ENCODE results near the gene SEMA6D. TPM values are rescaled to one million over a fixed set of nuclear protein-coding genes. Genes with fewer than 3 reads are reported as not detected.

The SEMA6D gene
- polyA plus RNA-seq, 1 donor (not counting 4 experiments of a cell fraction or from before 2014, with no cell fraction given), result 0.67 TPM

DNA sequence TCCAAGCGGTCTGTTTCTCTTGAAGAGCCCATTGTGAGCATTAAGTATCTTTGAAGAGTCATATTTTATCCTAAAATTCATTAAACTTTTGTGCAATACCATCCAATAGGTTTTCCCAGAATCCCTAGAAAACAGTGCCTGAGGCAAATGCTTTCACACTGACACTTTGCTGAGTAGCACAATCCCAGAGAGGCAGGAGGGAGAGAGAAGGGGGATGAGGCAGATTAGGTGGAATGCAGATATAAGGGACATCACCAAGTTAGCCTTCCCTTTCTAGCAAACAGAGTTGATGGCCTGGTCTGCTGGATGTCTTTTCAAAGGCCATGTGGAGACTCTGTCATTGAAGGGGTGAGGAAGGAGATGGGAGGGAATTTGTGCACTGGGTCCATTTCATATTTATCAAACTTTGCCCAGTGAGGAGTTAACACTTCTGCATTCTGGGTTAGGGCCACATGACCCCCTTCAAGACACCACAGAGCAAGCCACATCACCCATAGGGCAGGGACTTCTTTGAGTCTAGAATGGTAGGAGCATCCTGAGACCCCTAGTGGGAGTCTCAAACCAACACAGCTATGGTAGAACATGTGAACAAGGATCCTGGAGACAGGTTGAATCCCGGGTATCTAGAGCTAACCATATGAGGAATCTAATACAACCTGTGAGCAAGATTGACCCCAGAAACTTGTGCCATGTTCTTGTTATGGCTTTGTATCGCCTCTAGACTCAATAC is 32.0 kb upstream of the SEMA6D start:
- H3K36me3 ChIP-seq (ENCODE audit: control insufficient read depth in 2 of 2, extremely low read depth in 1 of 2, insufficient read depth in 2 of 2, low read length in 2 of 2), result no peaks in the 10 kb centered on the region
- no peaks in the 10 kb centered on the region for H3K27me3 ChIP-seq (ENCODE audit: control insufficient read depth, extremely low read depth, insufficient read depth, low read length)
- H3K9ac ChIP-seq (ENCODE audit: control insufficient read depth, extremely low read depth, insufficient read depth, low read length), result no peak overlapping the region
- no peak for TF ChIP-seq EZH2 (IDR thresholded peaks at IDR 0.05; ENCODE audit: low read length)
- TF ChIP-seq, protein P1, sequence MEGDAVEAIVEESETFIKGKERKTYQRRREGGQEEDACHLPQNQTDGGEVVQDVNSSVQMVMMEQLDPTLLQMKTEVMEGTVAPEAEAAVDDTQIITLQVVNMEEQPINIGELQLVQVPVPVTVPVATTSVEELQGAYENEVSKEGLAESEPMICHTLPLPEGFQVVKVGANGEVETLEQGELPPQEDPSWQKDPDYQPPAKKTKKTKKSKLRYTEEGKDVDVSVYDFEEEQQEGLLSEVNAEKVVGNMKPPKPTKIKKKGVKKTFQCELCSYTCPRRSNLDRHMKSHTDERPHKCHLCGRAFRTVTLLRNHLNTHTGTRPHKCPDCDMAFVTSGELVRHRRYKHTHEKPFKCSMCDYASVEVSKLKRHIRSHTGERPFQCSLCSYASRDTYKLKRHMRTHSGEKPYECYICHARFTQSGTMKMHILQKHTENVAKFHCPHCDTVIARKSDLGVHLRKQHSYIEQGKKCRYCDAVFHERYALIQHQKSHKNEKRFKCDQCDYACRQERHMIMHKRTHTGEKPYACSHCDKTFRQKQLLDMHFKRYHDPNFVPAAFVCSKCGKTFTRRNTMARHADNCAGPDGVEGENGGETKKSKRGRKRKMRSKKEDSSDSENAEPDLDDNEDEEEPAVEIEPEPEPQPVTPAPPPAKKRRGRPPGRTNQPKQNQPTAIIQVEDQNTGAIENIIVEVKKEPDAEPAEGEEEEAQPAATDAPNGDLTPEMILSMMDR (optimal IDR thresholded peaks at IDR 0.05 in 1 of 3, IDR thresholded peaks at IDR 0.05 in 1 of 3, conservative IDR thresholded peaks at IDR 0.05 in 1 of 3; ENCODE audit: extremely low read depth in 1 of 3, insufficient read depth in 2 of 3, low read length in 3 of 3), result no peak
- no peak overlapping the region for H3K4me2 ChIP-seq (ENCODE audit: control insufficient read depth, extremely low read depth, insufficient read depth, low read depth, low read length)
- H3K79me2 ChIP-seq (ENCODE audit: control insufficient read depth, insufficient read depth, low read length), result no peaks in the 10 kb centered on the region
- H4K20me1 ChIP-seq (ENCODE audit: control insufficient read depth, extremely low read depth, insufficient read depth, low read length), result no peaks in the 10 kb centered on the region
- no peaks in the 10 kb centered on the region for H3K9me1 ChIP-seq (ENCODE audit: control insufficient read depth, extremely low read depth, insufficient read depth, low read length)
- no peak overlapping the region for H3K4me3 ChIP-seq (ENCODE audit: control insufficient read depth in 2 of 3, extremely low read depth in 1 of 3, insufficient read depth in 2 of 3, low read depth in 1 of 3, low read length in 3 of 3)
- H3K4me1 ChIP-seq (ENCODE audit: control insufficient read depth, extremely low read depth, insufficient read depth, low read length), result peaks cover 29% of the 10 kb centered on the region
- FAIRE-seq, result peak; percentile 89
- no peak overlapping the region for H3K27ac ChIP-seq (ENCODE audit: control insufficient read depth, insufficient read depth, low read length)
- no peak for DNase-seq (ENCODE audit: low read depth, low spot score)
- dilution Hi-C loops (cut with MboI; ENCODE audit: extremely low pct_ligation_motif_present, low sequenced_read_pairs), result no loop called here
- H2AFZ ChIP-seq (ENCODE audit: control insufficient read depth, low read length), result peak overlapping the region; percentile 17
- H3K9me3 ChIP-seq (ENCODE audit: control insufficient read depth, low read depth, low read length), result no peaks in the 10 kb centered on the region

DNA sequence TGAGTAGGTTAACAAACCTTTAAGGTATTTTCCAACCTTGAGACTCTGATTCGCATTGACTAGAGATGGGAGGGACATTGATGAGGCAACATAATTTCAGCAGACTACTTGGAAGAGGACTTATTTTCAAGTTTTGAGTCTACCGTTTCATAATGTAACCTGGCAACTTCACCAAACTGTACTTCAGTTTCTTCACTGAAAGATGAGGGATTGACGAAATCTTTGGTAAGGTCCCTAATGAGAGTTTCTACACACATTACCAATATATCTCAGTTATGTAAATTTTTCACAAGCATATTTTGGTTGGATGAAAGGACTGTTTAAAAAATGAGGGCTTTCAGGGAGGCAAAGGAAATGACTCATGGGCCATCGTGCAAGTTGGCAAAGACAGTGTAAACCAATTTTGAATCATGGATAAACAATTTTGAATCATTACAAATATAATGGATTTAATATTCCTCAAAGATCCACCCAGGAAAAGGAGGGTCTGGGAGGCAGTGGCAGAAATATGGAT is 28.7 kb upstream of the SEMA6D start:
- H3K36me3 ChIP-seq (ENCODE audit: control insufficient read depth in 2 of 2, extremely low read depth in 1 of 2, insufficient read depth in 2 of 2, low read length in 2 of 2), result no peaks in the 10 kb centered on the region
- no peak for DNase-seq (ENCODE audit: low read depth, low spot score)
- dilution Hi-C loops (cut with MboI; ENCODE audit: extremely low pct_ligation_motif_present, low sequenced_read_pairs), result no loop called here
- H3K9me3 ChIP-seq (ENCODE audit: control insufficient read depth, low read depth, low read length), result no peaks in the 10 kb centered on the region
- no peaks in the 10 kb centered on the region for H3K27me3 ChIP-seq (ENCODE audit: control insufficient read depth, extremely low read depth, insufficient read depth, low read length)
- H3K79me2 ChIP-seq (ENCODE audit: control insufficient read depth, insufficient read depth, low read length), result no peaks in the 10 kb centered on the region
- H3K9ac ChIP-seq (ENCODE audit: control insufficient read depth, extremely low read depth, insufficient read depth, low read length), result no peak overlapping the region
- H4K20me1 ChIP-seq (ENCODE audit: control insufficient read depth, extremely low read depth, insufficient read depth, low read length), result no peaks in the 10 kb centered on the region
- FAIRE-seq, result peak; percentile 93
- H3K9me1 ChIP-seq (ENCODE audit: control insufficient read depth, extremely low read depth, insufficient read depth, low read length), result no peaks in the 10 kb centered on the region
- TF ChIP-seq, protein P1 (optimal IDR thresholded peaks at IDR 0.05 in 1 of 3, IDR thresholded peaks at IDR 0.05 in 1 of 3, conservative IDR thresholded peaks at IDR 0.05 in 1 of 3; ENCODE audit: extremely low read depth in 1 of 3, insufficient read depth in 2 of 3, low read length in 3 of 3), result no peak
- TF ChIP-seq EZH2 (IDR thresholded peaks at IDR 0.05; ENCODE audit: low read length), result no peak
- H3K4me1 ChIP-seq (ENCODE audit: control insufficient read depth, extremely low read depth, insufficient read depth, low read length), result peaks cover 29% of the 10 kb centered on the region
- H2AFZ ChIP-seq (ENCODE audit: control insufficient read depth, low read length), result peak overlapping the region; percentile 11
- peak overlapping the region; percentile 64 for H3K27ac ChIP-seq (ENCODE audit: control insufficient read depth, insufficient read depth, low read length)
- H3K4me3 ChIP-seq (ENCODE audit: control insufficient read depth in 2 of 3, extremely low read depth in 1 of 3, insufficient read depth in 2 of 3, low read depth in 1 of 3, low read length in 3 of 3), result no peak overlapping the region
- H3K4me2 ChIP-seq (ENCODE audit: control insufficient read depth, extremely low read depth, insufficient read depth, low read depth, low read length), result peak overlapping the region; percentile 42
